NT2/D1 (cell line): ENCODE data around the gene ATXN1.

ENCODE experiments used
- YY1 ChIP-seq: IDR thresholded peaks from 2 replicates; pipeline ENCODE4 v1.6.1; 2011; ENCODE audit not compliant: insufficient read length, insufficient read depth
- ZNF274 ChIP-seq: IDR thresholded peaks from 2 replicates; pipeline ENCODE4 v1.6.1; 2011; ENCODE audit warnings: mild to moderate bottlenecking, low read depth, low read length

DNA sequence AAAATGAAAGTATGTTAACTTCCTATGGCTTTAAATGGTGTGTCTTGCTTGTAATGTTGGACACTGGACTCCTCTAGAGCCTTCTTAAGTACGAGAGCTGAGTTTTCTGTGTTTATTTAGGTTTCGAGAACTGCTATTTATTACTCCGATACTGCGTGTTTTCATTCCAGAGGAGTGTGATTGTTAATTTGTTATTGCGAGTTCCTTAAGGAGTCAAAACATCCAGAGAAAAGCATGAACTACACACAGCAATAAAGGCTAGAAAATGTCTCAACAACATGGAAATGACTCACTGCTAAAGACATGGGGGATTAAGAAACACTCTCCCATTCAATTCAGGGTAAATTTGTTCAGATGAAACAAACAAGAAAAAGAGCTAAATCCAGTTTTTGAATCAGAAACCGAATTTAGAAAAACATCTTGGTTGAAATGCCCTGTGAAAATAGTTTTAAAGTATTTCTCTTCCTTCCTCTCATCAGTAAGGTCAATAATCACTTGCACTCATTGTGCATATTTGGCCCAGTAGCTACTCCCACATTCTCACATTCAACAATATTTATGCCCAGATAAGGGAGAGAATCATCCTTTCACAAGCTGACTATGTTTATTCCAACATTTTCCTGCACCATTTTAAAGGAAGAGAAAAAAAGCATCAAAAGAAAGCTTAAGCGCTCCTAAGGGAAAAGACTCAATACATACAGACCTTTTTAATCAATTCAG, 36.0 kb downstream of the ATXN1 start:
- no peak for TF ChIP-seq YY1
- no peak for TF ChIP-seq ZNF274
